Activated CD8-positive, alpha-beta T cell treated with anti-CD3 and anti-CD28 coated beads for 36 hours (primary cell): ENCODE measurements around the gene HS6ST1. TPM values are rescaled to one million over a fixed set of nuclear protein-coding genes. Genes with fewer than 3 reads are reported as not detected.

Experiments used
- ATAC-seq: fragments of 200-7000 bp; cut with Tn5 transposase; one replicate; pipeline ENCODE4 v1.10.0; 2021; ENCODE audit warnings: mild to moderate bottlenecking, moderate library complexity
- CTCF ChIA-PET: fragments of 350-600 bp; sonication (Branson Sonifier 250); formaldehyde crosslinking; loops from one replicate; lab custom pipeline; 2021; ENCODE audit warnings: antibody characterized with exemption; lab: Charles Lee
- POLR2A ChIA-PET: fragments of 350-600 bp; sonication (Branson Sonifier 250); formaldehyde crosslinking; loops from one replicate; lab custom pipeline; 2021; ENCODE audit warnings: antibody characterized with exemption; lab: Charles Lee
- DNase-seq: peaks from one replicate; pipeline ENCODE4 v3.0.0-alpha.2; 2020
- H3K27ac Mint-ChIP-seq: one replicate; pipeline ENCODE4 v1.8.0; 2021; ENCODE audit warnings: mild to moderate bottlenecking, mixed read lengths
- H3K27me3 Mint-ChIP-seq: one replicate; pipeline ENCODE4 v1.8.0; 2021; ENCODE audit warnings: mixed read lengths
- H3K36me3 Mint-ChIP-seq: one replicate; pipeline ENCODE4 v1.8.0; 2021; ENCODE audit warnings: low read depth, mixed read lengths
- H3K4me1 Mint-ChIP-seq: one replicate; pipeline ENCODE4 v1.8.0; 2021; ENCODE audit warnings: low read depth, mixed read lengths
- H3K4me3 Mint-ChIP-seq: one replicate; pipeline ENCODE4 v1.8.0; 2021; ENCODE audit warnings: mild to moderate bottlenecking, moderate library complexity, mixed read lengths
- H3K9me3 Mint-ChIP-seq: one replicate; pipeline ENCODE4 v1.8.0; 2021; ENCODE audit warnings: mixed read lengths
- intact Hi-C: fragments of 100-400 bp; cut with micrococcal nuclease; formaldehyde crosslinking; loops from one replicate; pipeline ENCODE4 v1.10.0; 2022
- total RNA-seq, 2 experiments: library from RNA; stranded (reverse); gene quantifications; one replicate each; pipeline ENCODE4 v1.2.3, GENCODE V29; 2021
- TF ChIP-seq, protein P1 (sequence below): fragments of 200-600 bp; IDR thresholded peaks from one replicate; pipeline ENCODE4 v1.8.0; 2022; ENCODE audit warnings: antibody characterized with exemption, mild to moderate bottlenecking

Gene HS6ST1
- total RNA-seq, 2 experiments from 2014 or later = 12.5 to 13.0 TPM

DNA sequence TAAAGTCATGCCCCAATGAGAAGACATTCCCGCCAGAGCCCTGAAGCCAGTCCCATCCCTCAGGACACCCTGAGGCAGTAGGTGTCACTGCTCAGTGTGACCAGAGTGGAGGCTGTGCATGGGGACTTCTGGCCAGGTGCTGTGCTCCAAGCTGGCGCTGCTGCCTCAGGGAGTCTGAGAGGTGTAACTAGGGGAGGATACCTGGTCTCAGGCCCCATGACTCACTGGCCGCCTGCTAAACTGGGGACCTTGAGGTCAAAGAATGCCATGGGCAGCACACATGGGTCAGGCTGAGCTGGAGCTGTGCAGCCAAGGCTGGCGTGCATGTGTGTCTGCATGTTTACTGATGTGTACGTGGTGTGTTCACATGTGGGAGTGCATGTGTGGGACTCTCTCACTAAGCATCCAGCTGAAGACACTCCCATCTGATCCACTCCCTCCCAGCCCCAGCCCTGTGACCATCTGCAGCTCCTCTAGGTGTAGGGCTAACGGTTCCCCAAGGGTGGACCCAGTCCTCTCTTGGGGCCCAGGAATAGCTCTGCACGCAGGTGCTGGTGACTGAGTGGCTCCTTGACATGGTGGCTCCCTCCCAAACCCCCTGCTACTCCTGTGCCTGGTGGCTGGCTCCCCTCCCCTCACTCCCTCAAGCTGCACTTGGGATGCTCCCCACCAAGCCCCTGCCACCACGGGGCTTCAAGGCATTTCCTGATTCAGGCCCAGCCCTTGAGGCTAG, 16.5 kb downstream of the HS6ST1 start:
- no peak overlapping the region for H3K27ac Mint-ChIP-seq

DNA sequence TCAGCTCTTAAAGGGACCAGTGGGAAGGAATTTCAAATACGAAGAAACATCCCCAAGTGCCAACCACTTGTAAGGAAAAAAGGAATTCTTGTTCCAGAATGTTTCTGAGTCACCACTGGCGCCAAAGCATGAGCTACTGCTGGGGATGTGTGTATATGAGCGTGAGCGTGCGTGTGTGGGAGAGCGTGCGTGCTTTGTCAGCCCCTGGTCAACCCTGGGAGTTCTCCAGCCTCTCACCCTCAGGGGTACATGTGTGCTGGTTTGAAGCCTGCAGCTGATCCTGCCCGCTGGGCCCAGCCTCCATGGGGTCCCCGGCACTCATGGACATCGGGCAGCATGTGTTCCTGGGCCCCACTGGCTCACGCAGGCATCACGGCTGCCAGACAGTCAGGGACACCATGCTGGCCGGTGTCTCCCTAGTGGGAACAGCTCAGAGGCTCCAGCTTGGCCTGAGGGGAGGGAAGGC, 17.1 kb downstream of the HS6ST1 start:
- intact Hi-C loops = no loop called here
- Mint-ChIP-seq H3K27me3 (no peaks in the 10 kb centered on the region), H3K36me3 (peaks cover 5% of the 10 kb centered on the region), H3K9me3 (peaks cover 4% of the 10 kb centered on the region), H3K4me1 (no peaks in the 10 kb centered on the region), H3K4me3 (no peak overlapping the region), H3K27ac (no peak overlapping the region)
- TF ChIP-seq, protein P1, sequence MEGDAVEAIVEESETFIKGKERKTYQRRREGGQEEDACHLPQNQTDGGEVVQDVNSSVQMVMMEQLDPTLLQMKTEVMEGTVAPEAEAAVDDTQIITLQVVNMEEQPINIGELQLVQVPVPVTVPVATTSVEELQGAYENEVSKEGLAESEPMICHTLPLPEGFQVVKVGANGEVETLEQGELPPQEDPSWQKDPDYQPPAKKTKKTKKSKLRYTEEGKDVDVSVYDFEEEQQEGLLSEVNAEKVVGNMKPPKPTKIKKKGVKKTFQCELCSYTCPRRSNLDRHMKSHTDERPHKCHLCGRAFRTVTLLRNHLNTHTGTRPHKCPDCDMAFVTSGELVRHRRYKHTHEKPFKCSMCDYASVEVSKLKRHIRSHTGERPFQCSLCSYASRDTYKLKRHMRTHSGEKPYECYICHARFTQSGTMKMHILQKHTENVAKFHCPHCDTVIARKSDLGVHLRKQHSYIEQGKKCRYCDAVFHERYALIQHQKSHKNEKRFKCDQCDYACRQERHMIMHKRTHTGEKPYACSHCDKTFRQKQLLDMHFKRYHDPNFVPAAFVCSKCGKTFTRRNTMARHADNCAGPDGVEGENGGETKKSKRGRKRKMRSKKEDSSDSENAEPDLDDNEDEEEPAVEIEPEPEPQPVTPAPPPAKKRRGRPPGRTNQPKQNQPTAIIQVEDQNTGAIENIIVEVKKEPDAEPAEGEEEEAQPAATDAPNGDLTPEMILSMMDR = no peak
- no peak for DNase-seq
- POLR2A ChIA-PET = no interaction called here
- CTCF ChIA-PET = no interaction called here
- no peak for ATAC-seq

More for the DNA sequence above, 16.5 kb downstream of the HS6ST1 start:
- intact Hi-C loops = no loop called here
- Mint-ChIP-seq H3K36me3 (peaks cover 5% of the 10 kb centered on the region), H3K27me3 (no peaks in the 10 kb centered on the region), H3K4me1 (no peaks in the 10 kb centered on the region), H3K4me3 (no peak overlapping the region), H3K9me3 (peaks cover 4% of the 10 kb centered on the region)
- no peak for ATAC-seq
- TF ChIP-seq, protein P1 = no peak
- POLR2A ChIA-PET = no interaction called here
- no peak for DNase-seq
- CTCF ChIA-PET = no interaction called here

DNA sequence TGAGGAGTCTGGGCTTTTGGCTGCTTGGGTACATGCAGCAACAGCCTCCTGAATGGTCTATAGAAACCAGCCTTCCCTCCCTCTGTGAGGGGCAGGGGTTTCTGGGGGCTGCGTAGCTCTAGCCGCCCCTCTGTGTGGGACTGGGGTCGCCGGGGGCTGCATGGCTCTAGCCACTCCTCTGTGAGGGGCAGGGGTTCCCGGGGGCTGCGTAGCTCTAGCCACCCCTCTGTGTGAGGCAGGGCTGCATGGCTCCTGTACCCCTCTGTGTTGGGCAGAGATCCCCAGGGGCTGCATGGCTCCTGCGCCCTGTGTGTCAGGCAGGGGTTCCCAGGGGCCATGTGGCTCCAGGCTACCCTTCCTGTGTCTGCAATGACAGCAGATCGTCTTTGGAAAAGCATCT, 17.6 kb downstream of the HS6ST1 start:
- Mint-ChIP-seq H3K9me3 (peaks cover 4% of the 10 kb centered on the region), H3K27ac (no peak overlapping the region), H3K27me3 (no peaks in the 10 kb centered on the region), H3K4me3 (no peak overlapping the region), H3K4me1 (no peaks in the 10 kb centered on the region), H3K36me3 (peaks cover 5% of the 10 kb centered on the region)
- CTCF ChIA-PET = no interaction called here
- intact Hi-C loops = no loop called here
- TF ChIP-seq, protein P1 = no peak
- no peak for DNase-seq
- POLR2A ChIA-PET = no interaction called here
- no peak for ATAC-seq

DNA sequence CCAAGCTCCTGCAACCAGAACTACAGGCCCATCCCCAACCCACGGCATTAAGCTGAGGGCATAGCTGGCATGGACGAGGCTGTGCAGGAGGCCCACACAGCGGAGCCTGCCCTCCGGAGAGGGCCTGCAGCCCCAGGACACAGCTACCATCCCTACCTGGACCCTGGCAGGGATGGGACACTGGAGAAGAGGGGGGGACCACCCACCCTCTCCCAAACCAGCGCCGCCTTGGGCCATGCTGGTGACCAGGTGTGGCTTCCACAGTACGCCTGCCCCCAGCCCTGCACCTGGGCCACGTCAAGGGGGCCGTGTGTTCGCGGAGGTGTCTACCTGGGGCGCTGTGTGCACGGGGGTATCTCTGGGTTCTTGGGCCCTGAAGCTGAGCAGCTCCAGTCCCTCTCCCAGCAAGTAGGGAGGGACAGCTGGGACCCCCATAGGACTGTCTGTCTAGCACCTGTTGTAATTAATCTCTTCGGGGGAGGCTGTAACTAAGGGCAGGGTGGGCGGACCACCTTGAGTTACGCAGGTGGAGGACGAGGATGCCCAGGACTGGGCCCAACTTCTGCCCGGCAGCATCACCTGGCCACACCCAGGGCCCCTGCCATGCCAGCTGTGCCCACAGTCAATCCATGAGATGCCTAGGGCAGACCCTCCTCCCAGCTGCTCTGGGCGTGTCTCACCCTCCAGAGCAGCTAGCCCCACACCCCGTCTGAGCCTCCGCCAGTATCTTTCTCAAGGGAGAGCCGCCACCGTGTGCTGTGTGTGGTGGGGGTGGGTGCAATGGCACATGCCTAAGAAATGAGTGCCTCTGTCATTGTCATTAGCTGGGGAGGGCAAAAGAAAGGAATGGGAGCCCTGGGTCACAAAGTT, 18.3 kb downstream of the HS6ST1 start:
- intact Hi-C loops = no loop called here

More for the DNA sequence above, 18.3 kb downstream of the HS6ST1 start:
- H3K27ac Mint-ChIP-seq = no peak overlapping the region
- H3K36me3 Mint-ChIP-seq = peaks cover 5% of the 10 kb centered on the region
- H3K4me3 Mint-ChIP-seq = no peak overlapping the region
- TF ChIP-seq, protein P1 = no peak
- ChIA-PET CTCF (no interaction called here), POLR2A (no interaction called here)
- DNase-seq (no peak), ATAC-seq (no peak)
- no peaks in the 10 kb centered on the region for H3K4me1 Mint-ChIP-seq
- H3K27me3 Mint-ChIP-seq = no peaks in the 10 kb centered on the region
- peaks cover 4% of the 10 kb centered on the region for H3K9me3 Mint-ChIP-seq
